Measurements from ENCODE around the gene WWOX.
A peak's percentile ranks its signal among the peaks of the same experiment; 100 is the strongest.

Gene WWOX

GRCh38 chr16:78542419-78542818 lies 443.0 kb downstream of the WWOX start:
- Histone ChIP-seq H3K9ac (ENCODE audit: low read length) (no peak overlapping the region), H2BK120ac (ENCODE audit: insufficient read depth, low read length, poor library complexity) (no peak overlapping the region), H3K23ac (ENCODE audit: low read length) (no peak overlapping the region), H4K12ac (ENCODE audit: low read depth, low read length) (no peak overlapping the region), H2AFZ (ENCODE audit: insufficient read depth, low read length, poor library complexity) (no peak overlapping the region), H3K36me3 (ENCODE audit: control insufficient read depth in 1 of 2, insufficient read depth in 2 of 2, low read length in 2 of 2) (no peaks in the 10 kb centered on the region), H3K4me3 (ENCODE audit: low read depth, low read length) (no peak overlapping the region), H3K79me2 (ENCODE audit: control insufficient read depth, insufficient read depth, low read length, poor library complexity) (peaks cover 2% of the 10 kb centered on the region), H3K27ac (ENCODE audit: low read depth, low read length) (no peak overlapping the region), H4K91ac (ENCODE audit: low read depth, low read length) (no peak overlapping the region), H2AK5ac (ENCODE audit: low read length) (no peak overlapping the region), H3K27me3 (ENCODE audit: insufficient read depth, low read length) (peaks cover 2% of the 10 kb centered on the region), H3K4me2 (ENCODE audit: low read length) (no peak overlapping the region), H4K8ac (ENCODE audit: low read depth, low read length) (no peak overlapping the region), H3K4me1 (ENCODE audit: control insufficient read depth in 1 of 2, insufficient read depth in 2 of 2, low read length in 2 of 2) (peaks cover 3 to 4% of the 10 kb centered on the region in 2 experiments), H2BK12ac (ENCODE audit: low read length) (no peak overlapping the region), H3K9me3 (ENCODE audit: insufficient read depth, low read depth, low read length) (no peaks in the 10 kb centered on the region), H3K79me1 (ENCODE audit: low read length) (peaks cover 5% of the 10 kb centered on the region), H3K4ac (ENCODE audit: low read depth, low read length) (no peak overlapping the region), H2BK5ac (ENCODE audit: low read depth, low read length, poor library complexity) (no peak overlapping the region), H3K14ac (ENCODE audit: low read length) (no peak overlapping the region), H3K18ac (ENCODE audit: low read length) (no peak overlapping the region)
- no CpG with 5 or more reads among the region's 7 CpGs for WGBS (ENCODE audit: extremely low coverage, insufficient coverage, insufficient read length)
- DNase-seq = peak in 1 of 2 donors; percentile 26

GRCh38 chr16:78543023-78543422 lies 443.6 kb downstream of the WWOX start:
- Histone ChIP-seq H3K4me3 (ENCODE audit: low read depth, low read length) (no peak overlapping the region), H3K79me1 (ENCODE audit: low read length) (peaks cover 2% of the 10 kb centered on the region), H2AFZ (ENCODE audit: insufficient read depth, low read length, poor library complexity) (no peak overlapping the region), H3K79me2 (ENCODE audit: control insufficient read depth, insufficient read depth, low read length, poor library complexity) (no peaks in the 10 kb centered on the region), H3K4me2 (ENCODE audit: low read length) (no peak overlapping the region), H4K91ac (ENCODE audit: low read depth, low read length) (no peak overlapping the region), H3K23ac (ENCODE audit: low read length) (no peak overlapping the region), H3K36me3 (ENCODE audit: control insufficient read depth in 1 of 2, insufficient read depth in 2 of 2, low read length in 2 of 2) (no peaks in the 10 kb centered on the region), H3K14ac (ENCODE audit: low read length) (no peak overlapping the region), H2BK12ac (ENCODE audit: low read length) (peak overlapping the region; percentile 45), H3K27ac (ENCODE audit: low read depth, low read length) (no peak overlapping the region), H3K18ac (ENCODE audit: low read length) (no peak overlapping the region), H4K8ac (ENCODE audit: low read depth, low read length) (no peak overlapping the region), H3K4me1 (ENCODE audit: control insufficient read depth in 1 of 2, insufficient read depth in 2 of 2, low read length in 2 of 2) (peaks cover 3 to 4% of the 10 kb centered on the region in 2 experiments), H2BK5ac (ENCODE audit: low read depth, low read length, poor library complexity) (no peak overlapping the region), H3K27me3 (ENCODE audit: insufficient read depth, low read length) (peaks cover 2% of the 10 kb centered on the region), H4K12ac (ENCODE audit: low read depth, low read length) (no peak overlapping the region), H3K9me3 (ENCODE audit: insufficient read depth, low read depth, low read length) (no peaks in the 10 kb centered on the region), H3K4ac (ENCODE audit: low read depth, low read length) (no peak overlapping the region), H2BK120ac (ENCODE audit: insufficient read depth, low read length, poor library complexity) (no peak overlapping the region), H2AK5ac (ENCODE audit: low read length) (no peak overlapping the region), H3K9ac (ENCODE audit: low read length) (no peak overlapping the region)
- DNase-seq = no peak
- WGBS (ENCODE audit: extremely low coverage, insufficient coverage, insufficient read length) = no CpG with 5 or more reads among the region's 7 CpGs

- no peak overlapping the region for H2BK120ac ChIP-seq (ENCODE audit: insufficient read depth, low read length, poor library complexity)
- no peak overlapping the region for H3K4me3 ChIP-seq (ENCODE audit: low read depth, low read length)
- DNase-seq = no peak
- H4K91ac ChIP-seq (ENCODE audit: low read depth, low read length) = no peak overlapping the region
- H3K36me3 ChIP-seq (ENCODE audit: control insufficient read depth in 1 of 2, insufficient read depth in 2 of 2, low read length in 2 of 2) = no peaks in the 10 kb centered on the region
- no peak overlapping the region for H3K4me2 ChIP-seq (ENCODE audit: low read length)
- no peaks in the 10 kb centered on the region for H3K27me3 ChIP-seq (ENCODE audit: insufficient read depth, low read length)
- no peak overlapping the region for H4K12ac ChIP-seq (ENCODE audit: low read depth, low read length)
- no peak overlapping the region for H2BK5ac ChIP-seq (ENCODE audit: low read depth, low read length, poor library complexity)
- H2AFZ ChIP-seq (ENCODE audit: insufficient read depth, low read length, poor library complexity) = no peak overlapping the region
- peaks cover 8% of the 10 kb centered on the region for H3K79me1 ChIP-seq (ENCODE audit: low read length)
- no peak overlapping the region for H2BK12ac ChIP-seq (ENCODE audit: low read length)
- H3K14ac ChIP-seq (ENCODE audit: low read length) = no peak overlapping the region
- H3K4me1 ChIP-seq (ENCODE audit: control insufficient read depth in 1 of 2, insufficient read depth in 2 of 2, low read length in 2 of 2) = no peaks in the 10 kb centered on the region
- no CpG with 5 or more reads among the region's 6 CpGs for WGBS (ENCODE audit: extremely low coverage, insufficient coverage, insufficient read length)
- H3K9ac ChIP-seq (ENCODE audit: low read length) = no peak overlapping the region
- no peak overlapping the region for H3K4ac ChIP-seq (ENCODE audit: low read depth, low read length)
- no peak overlapping the region for H3K18ac ChIP-seq (ENCODE audit: low read length)
- H4K8ac ChIP-seq (ENCODE audit: low read depth, low read length) = no peak overlapping the region
- H2AK5ac ChIP-seq (ENCODE audit: low read length) = no peak overlapping the region
- no peaks in the 10 kb centered on the region for H3K79me2 ChIP-seq (ENCODE audit: control insufficient read depth, insufficient read depth, low read length, poor library complexity)
- H3K27ac ChIP-seq (ENCODE audit: low read depth, low read length) = no peak overlapping the region
- no peak overlapping the region for H3K23ac ChIP-seq (ENCODE audit: low read length)
- H3K9me3 ChIP-seq (ENCODE audit: insufficient read depth, low read depth, low read length) = no peaks in the 10 kb centered on the region
Measured at GRCh38 chr16:78549366-78549765, 449.9 kb downstream of the WWOX start.

DNA sequence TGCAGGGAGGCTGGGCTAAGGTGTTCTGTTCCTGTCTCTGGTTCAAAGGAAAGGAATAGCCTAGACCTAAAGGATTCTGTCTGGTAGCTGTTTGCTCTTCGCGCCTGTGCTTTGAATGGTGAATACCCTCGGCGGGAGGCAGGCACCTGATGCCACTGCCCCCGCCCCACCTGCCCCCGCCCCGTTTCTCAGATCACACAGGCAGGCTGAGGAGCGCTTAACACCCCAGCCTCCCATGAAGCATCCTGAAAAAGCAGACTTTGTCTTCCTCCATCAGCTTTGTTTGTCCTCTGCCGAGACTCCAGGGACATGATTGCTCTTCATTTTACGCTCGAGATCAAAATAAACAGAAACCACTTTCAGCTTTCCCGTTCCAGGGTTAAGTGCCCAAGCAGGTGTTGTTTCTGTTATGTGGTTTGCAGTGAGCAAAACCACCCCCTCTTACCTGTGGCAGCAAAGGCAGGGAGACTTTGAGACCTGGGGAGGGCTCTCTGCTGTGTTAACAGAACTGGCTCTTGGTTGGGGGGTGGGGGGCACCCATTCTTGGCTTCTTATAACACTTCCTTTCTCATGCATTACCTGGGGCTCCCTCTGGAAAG lies 452.1 kb downstream of the WWOX start:
- Histone ChIP-seq H4K91ac (ENCODE audit: low read depth, low read length) (no peak overlapping the region), H2AK5ac (ENCODE audit: low read length) (no peak overlapping the region), H4K12ac (ENCODE audit: low read depth, low read length) (no peak overlapping the region), H3K79me2 (ENCODE audit: control insufficient read depth, insufficient read depth, low read length, poor library complexity) (no peaks in the 10 kb centered on the region), H3K14ac (ENCODE audit: low read length) (no peak overlapping the region), H3K9me3 (ENCODE audit: insufficient read depth, low read depth, low read length) (no peaks in the 10 kb centered on the region), H2BK5ac (ENCODE audit: low read depth, low read length, poor library complexity) (no peak overlapping the region), H3K36me3 (ENCODE audit: control insufficient read depth in 1 of 2, insufficient read depth in 2 of 2, low read length in 2 of 2) (no peaks in the 10 kb centered on the region), H3K9ac (ENCODE audit: low read length) (no peak overlapping the region), H3K18ac (ENCODE audit: low read length) (no peak overlapping the region), H3K79me1 (ENCODE audit: low read length) (peaks cover 6% of the 10 kb centered on the region), H4K8ac (ENCODE audit: low read depth, low read length) (no peak overlapping the region), H3K27me3 (ENCODE audit: insufficient read depth, low read length) (no peaks in the 10 kb centered on the region), H2BK12ac (ENCODE audit: low read length) (no peak overlapping the region), H2BK120ac (ENCODE audit: insufficient read depth, low read length, poor library complexity) (no peak overlapping the region), H3K23ac (ENCODE audit: low read length) (no peak overlapping the region), H3K4ac (ENCODE audit: low read depth, low read length) (no peak overlapping the region), H3K27ac (ENCODE audit: low read depth, low read length) (no peak overlapping the region), H3K4me3 (ENCODE audit: low read depth, low read length) (no peak overlapping the region), H3K4me2 (ENCODE audit: low read length) (no peak overlapping the region), H2AFZ (ENCODE audit: insufficient read depth, low read length, poor library complexity) (no peak overlapping the region), H3K4me1 (ENCODE audit: control insufficient read depth in 1 of 2, insufficient read depth in 2 of 2, low read length in 2 of 2) (peaks cover 3 to 4% of the 10 kb centered on the region in 2 experiments)
- WGBS (ENCODE audit: extremely low coverage, insufficient coverage, insufficient read length) = no CpG with 5 or more reads among the region's 12 CpGs
- DNase-seq = no peak
